Left renal pelvis (tissue), 4 donors: Measurements from ENCODE around the gene TEKTIP1. TPM values are rescaled to one million over a fixed set of nuclear protein-coding genes. Genes with fewer than 3 reads are reported as not detected.
"Not testable (repeated sequence)": the region's sequence is repeated elsewhere in the genome, so short reads cannot be mapped to it uniquely, and the experiment has no call there.

Experiments
- DNase-seq, 4 donors: peaks; one replicate each; pipeline ENCODE4 v3.0.0-alpha.2; 2013; ENCODE audit warnings: low read depth in 4 of 4, low spot score in 3 of 4
- polyA plus RNA-seq, 4 donors: library from polyadenylated mRNA; unstranded; fragments of 120-200 nt; gene quantifications; one replicate each; pipeline ENCODE4 v1.2.1, GENCODE V29; 2013; ENCODE audit not compliant: insufficient read length in 4 of 4

Gene TEKTIP1
- polyA plus RNA-seq, 4 donors = 2.7 to 7.7 (median 3.5) TPM

DNA sequence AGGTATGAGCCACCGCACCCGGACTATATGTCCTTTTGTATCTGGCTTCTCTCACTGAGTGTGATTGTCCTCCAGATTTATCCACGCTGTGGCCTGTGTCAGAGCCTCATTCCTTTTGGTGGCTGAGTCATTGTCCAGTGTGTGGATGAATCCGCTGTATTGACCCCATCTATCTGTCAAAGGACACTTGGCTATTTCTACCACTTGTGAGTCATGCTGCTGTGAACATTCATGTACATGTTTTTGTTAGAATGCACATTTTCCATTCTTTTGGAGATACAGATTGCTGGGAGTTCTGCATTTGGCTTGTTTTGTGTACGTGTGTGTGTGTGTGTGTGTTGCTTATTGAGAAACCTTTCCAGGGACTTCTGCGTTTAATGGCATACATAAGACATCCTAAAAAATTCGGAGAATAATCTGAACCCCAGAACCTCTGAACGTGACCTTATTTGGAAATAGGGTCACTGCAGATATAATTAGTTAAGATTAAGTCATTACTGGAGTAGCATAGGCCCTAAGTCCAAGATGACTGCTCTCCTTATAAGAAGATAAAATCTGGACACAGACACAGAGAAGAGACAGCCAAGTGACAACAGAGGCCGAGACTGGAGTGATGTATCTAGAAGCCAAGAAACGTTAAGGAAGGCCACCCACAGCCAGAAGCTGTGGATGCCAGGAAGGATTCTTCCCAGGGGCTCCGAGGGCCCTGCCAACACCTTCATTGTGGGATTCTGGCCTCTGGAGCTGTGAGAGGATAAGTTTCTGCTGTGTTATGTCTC is 41.4 kb downstream of the TEKTIP1 start:
- DNase-seq = no peak

GRCh38 chr19:3581792-3582191 is 42.8 kb downstream of the TEKTIP1 start:
- not testable (repeated sequence) for DNase-seq

DNA sequence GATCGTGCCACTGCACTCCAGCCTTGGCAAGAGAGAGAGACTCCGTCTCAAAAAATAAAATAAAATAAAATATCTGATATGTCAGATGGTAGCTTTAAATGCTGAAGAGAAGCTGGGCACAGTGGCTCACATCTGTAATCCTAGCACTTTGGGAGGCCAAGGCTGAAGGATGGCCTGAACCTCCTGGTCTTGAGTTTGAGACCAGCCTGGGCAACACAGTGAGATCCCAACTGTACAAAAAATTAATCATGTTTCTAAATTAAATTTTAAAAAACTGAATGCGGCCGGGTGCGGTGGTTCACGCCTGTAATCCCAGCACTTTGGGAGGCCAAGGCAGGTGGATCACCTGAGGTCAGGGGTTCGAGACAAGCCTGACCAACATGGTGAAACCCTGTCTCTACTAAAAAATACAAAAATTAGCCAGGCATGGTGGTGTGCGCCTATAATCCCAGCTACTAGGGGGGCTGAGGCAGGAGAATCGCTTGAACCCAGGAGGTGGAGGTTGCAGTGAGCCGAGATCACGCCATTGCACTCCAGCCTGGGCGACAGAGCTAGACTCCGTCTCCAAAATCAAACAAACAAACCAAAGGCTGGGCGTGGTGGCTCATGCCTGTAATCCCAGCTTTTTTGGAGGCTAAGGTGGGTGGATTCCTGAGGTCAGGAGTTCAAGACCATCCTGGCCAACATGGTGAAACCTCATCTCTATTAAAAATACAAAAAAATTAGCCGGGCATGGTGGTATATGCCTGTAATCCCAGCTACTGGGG is 45.2 kb downstream of the TEKTIP1 start:
- not testable (repeated sequence) for DNase-seq

DNA sequence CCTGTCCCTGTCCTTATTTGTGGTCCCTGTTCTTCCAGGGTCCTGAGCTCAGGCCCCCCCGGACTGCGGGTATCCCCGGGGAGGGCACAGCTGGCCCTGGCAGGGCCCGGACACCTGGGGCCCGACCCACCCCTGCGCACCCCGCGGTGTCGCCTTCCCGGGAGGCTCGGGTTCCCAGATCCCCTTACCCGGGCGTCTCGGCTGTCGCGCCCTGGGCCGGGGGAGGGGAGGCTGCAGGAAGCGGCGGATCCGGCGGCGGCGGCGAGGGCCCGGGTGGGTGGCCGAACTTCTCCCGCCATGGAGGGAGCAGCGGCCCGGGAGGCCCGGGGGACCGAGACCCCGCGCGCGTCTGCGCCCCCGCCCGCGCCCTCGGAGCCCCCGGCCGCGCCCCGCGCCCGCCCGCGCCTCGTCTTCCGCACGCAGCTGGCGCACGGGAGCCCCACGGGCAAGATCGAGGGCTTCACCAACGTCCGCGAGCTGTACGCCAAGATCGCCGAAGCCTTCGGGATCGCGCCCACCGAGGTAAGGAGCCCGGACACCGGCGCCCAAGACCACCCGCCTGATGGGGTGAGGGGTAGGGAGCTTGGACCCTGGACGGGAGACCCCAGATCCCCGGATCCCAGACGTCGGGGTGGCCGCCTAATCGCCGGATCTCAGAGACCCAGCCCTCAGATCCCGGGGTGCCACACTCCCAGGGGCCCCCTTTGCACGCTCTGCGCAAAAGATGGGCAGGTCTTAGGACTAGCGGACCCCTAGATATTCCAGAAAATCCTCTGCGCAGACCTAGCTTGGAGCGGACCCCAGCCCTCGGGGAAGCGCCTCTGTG is 46.5 kb downstream of the TEKTIP1 start, which contains the start of gene GIPC3:
TSS of gene GIPC3 (plus strand) at position 178 of the 826 bp plus-strand sequence. CDS start at position 298, 120 bp downstream.
- DNase-seq = no peak

GRCh38 chr19:3586127-3586626 is 47.2 kb downstream of the TEKTIP1 start:
- DNase-seq = no peak

DNA sequence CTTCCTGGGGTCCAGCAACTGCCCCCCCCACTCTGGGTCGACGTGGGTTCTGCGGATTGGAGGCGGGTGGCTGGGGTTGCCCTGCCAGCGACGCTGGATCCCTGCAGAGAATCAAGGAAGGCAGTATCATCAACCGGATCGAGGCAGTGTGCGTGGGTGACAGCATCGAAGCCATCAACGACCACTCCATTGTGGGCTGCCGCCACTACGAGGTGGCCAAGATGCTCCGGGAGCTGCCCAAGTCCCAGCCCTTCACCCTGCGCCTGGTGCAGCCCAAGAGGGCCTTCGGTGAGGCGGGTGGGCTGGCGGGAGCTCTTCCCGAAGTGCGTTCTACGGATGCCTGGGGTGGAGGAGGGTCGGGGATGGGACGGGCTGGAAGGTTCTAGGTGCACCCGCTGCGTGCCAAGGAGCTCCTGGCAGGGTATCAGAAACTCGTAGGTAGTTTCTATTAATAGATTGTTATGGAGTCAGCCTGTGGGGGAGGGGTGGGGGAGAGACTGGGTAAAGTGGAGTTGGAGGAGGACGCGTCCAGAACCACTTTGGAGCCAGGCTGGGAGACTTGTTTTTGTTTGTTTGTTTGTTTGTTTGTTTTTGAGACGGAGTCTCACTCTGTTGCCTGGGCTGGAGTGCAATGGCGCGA is 47.9 kb downstream of the TEKTIP1 start:
- no peak for DNase-seq

GRCh38 chr19:3589439-3589838 is 50.5 kb downstream of the TEKTIP1 start:
- no peak for DNase-seq

DNA sequence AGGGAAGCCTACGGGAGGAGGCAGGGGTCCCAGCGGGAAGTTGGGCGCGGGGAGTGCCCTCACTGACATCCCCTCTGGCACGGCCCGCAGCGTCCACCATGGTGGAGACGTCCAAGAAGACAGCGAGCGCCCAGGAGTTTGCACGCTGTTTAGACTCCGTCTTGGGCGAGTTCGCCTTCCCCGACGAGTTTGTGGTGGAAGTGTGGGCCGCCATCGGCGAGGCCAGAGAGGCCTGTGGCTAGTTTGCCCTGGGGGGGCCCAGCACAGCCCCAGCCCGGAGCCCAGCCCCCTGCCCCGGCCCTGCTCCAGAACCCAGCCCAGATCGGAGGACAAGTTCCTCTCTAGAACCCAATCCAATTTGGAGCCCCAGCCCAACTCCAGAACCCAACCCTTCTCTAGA is 51.0 kb downstream of the TEKTIP1 start:
- DNase-seq = no peak

- no peak for DNase-seq
These were observed 52.2 kb downstream of the TEKTIP1 start for GRCh38 chr19:3590991-3591659.

DNA sequence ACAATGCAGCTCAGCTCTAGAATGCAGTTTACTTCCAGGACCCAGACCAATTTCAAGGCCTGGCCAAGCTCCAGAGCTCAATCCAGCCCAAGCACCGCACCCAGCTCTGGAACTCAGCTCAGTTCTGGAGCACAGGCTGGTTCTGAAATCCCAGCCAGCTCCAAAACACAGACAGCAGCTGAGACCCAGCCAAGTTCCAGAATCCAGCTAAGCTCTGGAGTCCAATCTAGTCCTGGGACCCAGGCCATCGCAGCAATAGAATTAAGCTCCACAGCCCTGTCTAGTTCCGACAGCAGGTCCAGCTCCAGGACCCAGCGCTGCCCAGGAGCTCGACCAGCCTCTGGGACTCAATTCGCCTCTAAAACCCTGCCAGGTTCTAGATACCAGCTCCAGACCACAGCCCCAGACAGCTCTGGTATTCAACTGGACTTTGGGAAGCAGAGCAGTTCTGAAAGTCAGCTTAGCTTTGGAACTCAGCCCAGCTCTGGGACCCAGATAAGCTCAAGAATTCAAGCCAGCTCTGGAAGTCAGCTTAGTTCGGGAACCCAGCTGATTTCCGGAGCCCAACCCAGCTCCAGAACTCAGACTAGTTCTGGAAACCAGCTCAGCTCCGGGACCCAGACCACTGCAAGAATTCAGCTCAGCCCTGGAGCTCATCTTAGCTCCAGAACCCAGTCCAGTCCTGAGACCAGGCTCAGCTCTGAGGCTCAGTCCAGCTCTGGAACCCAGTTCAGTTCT is 53.1 kb downstream of the TEKTIP1 start:
- DNase-seq = no peak

DNA sequence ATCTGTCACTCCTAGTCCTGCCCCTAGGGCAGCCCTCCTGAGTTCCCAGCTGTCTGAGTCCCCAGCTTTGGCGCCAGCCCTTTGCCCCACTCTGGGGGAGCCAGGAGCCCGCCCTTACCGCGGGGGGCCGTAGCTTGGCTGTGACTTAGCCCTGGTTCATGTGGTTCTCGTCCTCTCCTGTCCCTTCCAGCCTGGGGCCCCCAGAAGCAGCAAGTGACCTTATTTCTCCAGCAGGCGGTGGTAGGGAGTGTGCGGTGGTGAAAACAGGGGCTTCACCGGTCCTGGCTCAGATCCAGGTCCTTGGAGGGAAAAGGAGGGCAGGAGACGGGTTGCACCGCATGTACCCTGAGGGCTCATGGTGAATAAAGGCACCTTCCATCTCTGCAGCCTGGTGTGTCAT is 54.2 kb downstream of the TEKTIP1 start:
- DNase-seq = no peak

Other genes with a start within 250 kb of the TEKTIP1 start
- gene NFIC, start 172.6 kb upstream of the TEKTIP1 start, polyA plus RNA-seq = 10 to 100 TPM; 21.7 to 57.6 (median 26.6) TPM
- 100 to 1,000 TPM in 3 of 4 donors, 10 to 100 TPM in 1; 13.5 to 564 (median 408) TPM for gene SMIM24, start 58.6 kb upstream of the TEKTIP1 start, polyA plus RNA-seq
- gene SMIM44, start 55.7 kb upstream of the TEKTIP1 start, polyA plus RNA-seq = under 1 TPM in 1 of 4 donors, not detected in 3; 0.32 TPM
- gene DOHH, start 38.5 kb upstream of the TEKTIP1 start, polyA plus RNA-seq = 10 to 100 TPM in 1 of 4 donors, 1 to 10 TPM in 3; 4.7 to 11.4 (median 6.2) TPM
- gene FZR1, start 32.9 kb upstream of the TEKTIP1 start, polyA plus RNA-seq = 10 to 100 TPM; 43.2 to 59.0 (median 50.0) TPM
- 10 to 100 TPM; 31.5 to 68.4 (median 49.5) TPM for gene MFSD12, start 18.4 kb downstream of the TEKTIP1 start, polyA plus RNA-seq
- 10 to 100 TPM; 57.9 to 96.7 (median 69.9) TPM for gene HMG20B, start 33.8 kb downstream of the TEKTIP1 start, polyA plus RNA-seq
- gene GIPC3, start 46.3 kb downstream of the TEKTIP1 start, polyA plus RNA-seq = 1 to 10 TPM; 1.1 to 3.5 (median 3.0) TPM
- gene TBXA2R, start 67.7 kb downstream of the TEKTIP1 start, polyA plus RNA-seq = 1 to 10 TPM; 1.4 to 3.9 (median 3.2) TPM
- 10 to 100 TPM; 17.8 to 30.4 (median 22.2) TPM for gene CACTIN, start 87.6 kb downstream of the TEKTIP1 start, polyA plus RNA-seq
- 10 to 100 TPM; 20.3 to 33.2 (median 23.5) TPM for gene PIP5K1C, start 161.3 kb downstream of the TEKTIP1 start, polyA plus RNA-seq
- gene TJP3, start 169.2 kb downstream of the TEKTIP1 start, polyA plus RNA-seq = 10 to 100 TPM in 2 of 4 donors, 1 to 10 TPM in 1, under 1 TPM in 1; 0.89 to 17.2 (median 8.7) TPM
- gene APBA3, start 222.5 kb downstream of the TEKTIP1 start, polyA plus RNA-seq = 10 to 100 TPM in 3 of 4 donors, 1 to 10 TPM in 1; 9.9 to 26.9 (median 14.6) TPM
- gene MRPL54, start 223.5 kb downstream of the TEKTIP1 start, polyA plus RNA-seq = 10 to 100 TPM; 25.2 to 41.8 (median 31.3) TPM
- gene RAX2, start 233.1 kb downstream of the TEKTIP1 start, polyA plus RNA-seq = under 1 TPM in 1 of 4 donors, not detected in 3; 0.20 TPM
- gene MATK, start 247.2 kb downstream of the TEKTIP1 start, polyA plus RNA-seq = 1 to 10 TPM in 3 of 4 donors, under 1 TPM in 1; 0.57 to 1.6 (median 1.4) TPM